Measurements from ENCODE around the gene UBAP1. TPM values are rescaled to one million over a fixed set of nuclear protein-coding genes. Genes with fewer than 3 reads are reported as not detected.

Gene UBAP1
- total RNA-seq, 1 donor: 57.1 TPM

- DNase-seq (ENCODE audit: low read depth): no peak
- no peak overlapping the region for H3K4me3 ChIP-seq (ENCODE audit: low read depth, low read length)
- no peak for TF ChIP-seq CTCF (IDR thresholded peaks at IDR 0.05; ENCODE audit: insufficient read depth, low read length)
Measured at GRCh38 chr9:34197756-34198711, 19.2 kb downstream of the UBAP1 start.

GRCh38 chr9:34200092-34200491 is 21.2 kb downstream of the UBAP1 start:
- H3K4me3 ChIP-seq (ENCODE audit: low read depth, low read length): no peak overlapping the region
- TF ChIP-seq CTCF (IDR thresholded peaks at IDR 0.05; ENCODE audit: insufficient read depth, low read length): no peak
- DNase-seq (ENCODE audit: low read depth): no peak

GRCh38 chr9:34203275-34203991 is 24.6 kb downstream of the UBAP1 start:
- H3K4me3 ChIP-seq (ENCODE audit: low read depth, low read length): no peak overlapping the region
- TF ChIP-seq CTCF (IDR thresholded peaks at IDR 0.05; ENCODE audit: insufficient read depth, low read length): no peak
- DNase-seq (ENCODE audit: low read depth): peak; percentile 41

GRCh38 chr9:34203992-34204635 is 25.3 kb downstream of the UBAP1 start:
- H3K4me3 ChIP-seq (ENCODE audit: low read depth, low read length): no peak overlapping the region
- peak; percentile 43 for DNase-seq (ENCODE audit: low read depth)
- TF ChIP-seq CTCF (IDR thresholded peaks at IDR 0.05; ENCODE audit: insufficient read depth, low read length): no peak

- TF ChIP-seq CTCF (IDR thresholded peaks at IDR 0.05; ENCODE audit: insufficient read depth, low read length): no peak
- DNase-seq (ENCODE audit: low read depth): no peak
- no peak overlapping the region for H3K4me3 ChIP-seq (ENCODE audit: low read depth, low read length)
Measured at GRCh38 chr9:34205102-34205501, 26.3 kb downstream of the UBAP1 start.

- no peak for TF ChIP-seq CTCF (IDR thresholded peaks at IDR 0.05; ENCODE audit: insufficient read depth, low read length)
- no peak overlapping the region for H3K4me3 ChIP-seq (ENCODE audit: low read depth, low read length)
Measured at GRCh38 chr9:34206561-34206960, 27.7 kb downstream of the UBAP1 start.

More at GRCh38 chr9:34206561-34206960, 27.7 kb downstream of the UBAP1 start:
- DNase-seq (ENCODE audit: low read depth): peak; percentile 27

Data from fibroblast of the aortic adventitia (primary cell).